ENCODE measurements around the gene NFKBIL1. TPM values are rescaled to one million over a fixed set of nuclear protein-coding genes. Genes with fewer than 3 reads are reported as not detected.

The NFKBIL1 gene
- total RNA-seq, 1 experiment from 2014 or later, result 15.1 TPM

DNA sequence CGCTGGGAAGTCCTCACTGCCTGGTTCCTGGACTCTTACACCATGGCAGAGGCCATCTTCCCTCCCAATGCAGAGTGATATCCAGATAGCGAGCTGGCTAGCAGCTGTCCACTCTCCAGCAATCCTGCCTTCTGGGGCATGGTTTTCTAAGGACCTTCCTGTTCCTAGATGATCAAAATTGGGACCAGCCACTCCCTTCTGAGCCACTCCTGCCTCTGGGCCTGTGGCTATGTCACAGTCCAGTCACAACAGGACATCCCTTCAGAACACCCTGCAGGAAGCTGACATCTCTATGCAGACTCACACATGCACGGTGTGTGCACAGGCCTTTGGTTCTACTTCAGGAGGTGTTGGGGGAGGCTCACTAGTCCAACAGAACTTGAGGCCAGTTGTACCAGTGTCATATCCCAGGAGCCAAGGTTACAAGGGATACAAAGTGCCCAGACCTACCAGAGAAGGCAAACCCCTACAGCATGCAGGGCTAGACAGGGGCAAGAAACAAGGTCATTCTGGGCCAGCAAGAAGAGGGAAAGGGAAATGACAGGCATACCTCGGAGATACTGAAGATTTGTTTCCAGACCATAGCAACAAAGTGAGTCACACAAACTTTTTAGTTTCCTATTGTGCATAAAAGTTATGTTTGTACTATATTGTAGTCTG lies 21.3 kb upstream of the NFKBIL1 start:
- no peak overlapping the region for H3K27ac ChIP-seq (ENCODE audit: insufficient read length, low read depth, low read length)
- no peak overlapping the region for H2BK120ac ChIP-seq (ENCODE audit: low read depth, low read length, poor library complexity, severe bottlenecking)
- H3K79me1 ChIP-seq (ENCODE audit: insufficient read depth, low read depth, low read length, poor library complexity, severe bottlenecking), result no peaks in the 10 kb centered on the region
- H3K56ac ChIP-seq (ENCODE audit: insufficient read length, low read depth, low read length), result no peak overlapping the region
- no peaks in the 10 kb centered on the region for H3K9me3 ChIP-seq (ENCODE audit: control insufficient read depth, low read depth, low read length)
- no peaks in the 10 kb centered on the region; the same call in 1 of the 2 replicates for H3K4me1 ChIP-seq (ENCODE audit: insufficient read depth, low read length)
- H3K4ac ChIP-seq (ENCODE audit: low read depth, low read length), result no peak overlapping the region
- no peak overlapping the region for H2BK20ac ChIP-seq (ENCODE audit: low read depth, low read length, poor library complexity, severe bottlenecking)
- no peak overlapping the region for H3K23ac ChIP-seq (ENCODE audit: insufficient read length, low read depth, low read length)
- no peak overlapping the region for H3K4me2 ChIP-seq (ENCODE audit: insufficient read depth, insufficient read length, low read length)
- no peaks in the 10 kb centered on the region for H3K23me2 ChIP-seq (ENCODE audit: insufficient read length, low read depth, low read length, poor library complexity, severe bottlenecking)
- no peak overlapping the region for H3K9ac ChIP-seq (ENCODE audit: extremely low read depth, insufficient read length, low read length)
- Mint-ChIP-seq H3K36me3 (ENCODE audit: insufficient read depth in 1 of 3, low read depth in 3 of 3) (peaks cover 14 to 18% (median 14%) of the 10 kb centered on the region in 3 experiments; a peak in 6 of 7 replicates), H3K4me3 (no peak overlapping the region), H3K27ac (peak overlapping the region in 1 of 3 experiments; percentile 41; a peak in 2 of 7 replicates), H3K9me3 (no peaks in the 10 kb centered on the region; a peak in 1 of 5 replicates), H3K4me1 (peaks cover 15 to 20% of the 10 kb centered on the region in 2 experiments), H3K27me3 (ENCODE audit: low read depth) (peaks cover 9% of the 10 kb centered on the region)
- no peak overlapping the region for H2AFZ ChIP-seq (ENCODE audit: low read length)
- no peak overlapping the region for H2BK15ac ChIP-seq (ENCODE audit: low read depth, low read length)
- H2BK12ac ChIP-seq (ENCODE audit: insufficient read length, low read depth, low read length), result no peak overlapping the region
- H3K79me2 ChIP-seq (ENCODE audit: insufficient read depth, low read length), result no peaks in the 10 kb centered on the region
- H4K20me1 ChIP-seq (ENCODE audit: control insufficient read depth, insufficient read depth, insufficient read length), result no peaks in the 10 kb centered on the region
- WGBS (ENCODE audit: extremely low coverage, insufficient read length, low lambda C conversion rate), result no CpG with 5 or more reads among the region's 4 CpGs
- H2BK5ac ChIP-seq (ENCODE audit: insufficient read length, low read length), result no peak overlapping the region
- no peak overlapping the region for H2AK5ac ChIP-seq (ENCODE audit: insufficient read length, low read length)
- TF ChIP-seq, protein P1, sequence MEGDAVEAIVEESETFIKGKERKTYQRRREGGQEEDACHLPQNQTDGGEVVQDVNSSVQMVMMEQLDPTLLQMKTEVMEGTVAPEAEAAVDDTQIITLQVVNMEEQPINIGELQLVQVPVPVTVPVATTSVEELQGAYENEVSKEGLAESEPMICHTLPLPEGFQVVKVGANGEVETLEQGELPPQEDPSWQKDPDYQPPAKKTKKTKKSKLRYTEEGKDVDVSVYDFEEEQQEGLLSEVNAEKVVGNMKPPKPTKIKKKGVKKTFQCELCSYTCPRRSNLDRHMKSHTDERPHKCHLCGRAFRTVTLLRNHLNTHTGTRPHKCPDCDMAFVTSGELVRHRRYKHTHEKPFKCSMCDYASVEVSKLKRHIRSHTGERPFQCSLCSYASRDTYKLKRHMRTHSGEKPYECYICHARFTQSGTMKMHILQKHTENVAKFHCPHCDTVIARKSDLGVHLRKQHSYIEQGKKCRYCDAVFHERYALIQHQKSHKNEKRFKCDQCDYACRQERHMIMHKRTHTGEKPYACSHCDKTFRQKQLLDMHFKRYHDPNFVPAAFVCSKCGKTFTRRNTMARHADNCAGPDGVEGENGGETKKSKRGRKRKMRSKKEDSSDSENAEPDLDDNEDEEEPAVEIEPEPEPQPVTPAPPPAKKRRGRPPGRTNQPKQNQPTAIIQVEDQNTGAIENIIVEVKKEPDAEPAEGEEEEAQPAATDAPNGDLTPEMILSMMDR (conservative IDR thresholded peaks at IDR 0.05), result no peak
- no peak overlapping the region for H4K8ac ChIP-seq (replicated peaks; ENCODE audit: insufficient read length, low read depth, low read length)
- no peak overlapping the region for H3K18ac ChIP-seq (ENCODE audit: insufficient read length, low read depth, low read length)
- no peaks in the 10 kb centered on the region for H3K27me3 ChIP-seq (ENCODE audit: insufficient read depth, low read length)
- no peak overlapping the region for H4K91ac ChIP-seq (ENCODE audit: insufficient read length, low read depth, low read length)
- H3K14ac ChIP-seq (ENCODE audit: insufficient read depth, low read length), result no peak overlapping the region
- DNase-seq, result no peak
- no peak overlapping the region for H4K5ac ChIP-seq (ENCODE audit: insufficient read length, low read depth, low read length)
- no peak overlapping the region for H3T11ph ChIP-seq (ENCODE audit: low read length)

All from H9 (cell line).